ENCODE measurements around the gene C17orf67. TPM values are rescaled to one million over a fixed set of nuclear protein-coding genes. Genes with fewer than 3 reads are reported as not detected.

The C17orf67 gene
- total and polyA plus RNA-seq, 9 of the 15 experiments (the other 6 are each of a cell fraction or from before 2014, with no cell fraction given): 0.07 to 1.7 (median 0.59) TPM

- TF ChIP-seq ZNF830 (CRISPR knock-in tag; IDR thresholded peaks at IDR 0.05): no peak
- no peak for TF ChIP-seq KLF16 (IDR thresholded peaks at IDR 0.05)
- no peak for TF ChIP-seq SP2 (IDR thresholded peaks at IDR 0.05; ENCODE audit: extremely low read depth, low read depth, low read length, poor library complexity, severe bottlenecking)
- TF ChIP-seq ZBTB26 (CRISPR knock-in tag; IDR thresholded peaks at IDR 0.05): no peak
- TF ChIP-seq NCOR1 (IDR thresholded peaks at IDR 0.05): no peak
- no peak for TF ChIP-seq CBFA2T3 (IDR thresholded peaks at IDR 0.05)
- no peak for TF ChIP-seq TEAD2 (tag; IDR thresholded peaks at IDR 0.05)
- no peak for TF ChIP-seq STAT5B (CRISPR knock-in tag; IDR thresholded peaks at IDR 0.05)
- TF ChIP-seq ASH1L (IDR thresholded peaks at IDR 0.05; ENCODE audit: borderline replicate concordance, low read depth, partially characterized antibody): no peak
- TF ChIP-seq TRIM28 (IDR thresholded peaks at IDR 0.05): no peak
- peak; percentile 41; the same call in 1 of the 2 replicates for TF ChIP-seq ADNP (tag; IDR thresholded peaks at IDR 0.05)
- TF ChIP-seq MCM7 (IDR thresholded peaks at IDR 0.05): no peak
- TF ChIP-seq SOX6 (IDR thresholded peaks at IDR 0.05): no peak
- TF ChIP-seq NFATC3 (IDR thresholded peaks at IDR 0.05): no peak
- TF ChIP-seq ZNF311 (CRISPR knock-in tag; IDR thresholded peaks at IDR 0.05): no peak
- no peak for TF ChIP-seq ETS2 (tag; IDR thresholded peaks at IDR 0.05; ENCODE audit: borderline replicate concordance, poor library complexity, severe bottlenecking)
- peak; percentile 87 for TF ChIP-seq BCOR (IDR thresholded peaks at IDR 0.05)
- no peak for TF ChIP-seq ATF3 (IDR thresholded peaks at IDR 0.05)
- TF ChIP-seq ATF3 (CRISPR knock-in tag; conservative IDR thresholded peaks at IDR 0.05): no peak
- TF ChIP-seq SMARCA5 (IDR thresholded peaks at IDR 0.05): 0 out of 2 replicates have a peak, but pooled peaks have one; percentile 68
- no peak for TF ChIP-seq ZNF408 (CRISPR knock-in tag; IDR thresholded peaks at IDR 0.05; ENCODE audit: low read depth)
- TF ChIP-seq MEIS2 (IDR thresholded peaks at IDR 0.05; ENCODE audit: partially characterized antibody): peak; percentile 53
- no peak for TF ChIP-seq NFIX (CRISPR knock-in tag; IDR thresholded peaks at IDR 0.05; ENCODE audit: low read depth)
- TF ChIP-seq MECOM (CRISPR knock-in tag; IDR thresholded peaks at IDR 0.05): no peak
- TF ChIP-seq ILF3 (IDR thresholded peaks at IDR 0.05; ENCODE audit: borderline replicate concordance): no peak
- TF ChIP-seq, protein P1, sequence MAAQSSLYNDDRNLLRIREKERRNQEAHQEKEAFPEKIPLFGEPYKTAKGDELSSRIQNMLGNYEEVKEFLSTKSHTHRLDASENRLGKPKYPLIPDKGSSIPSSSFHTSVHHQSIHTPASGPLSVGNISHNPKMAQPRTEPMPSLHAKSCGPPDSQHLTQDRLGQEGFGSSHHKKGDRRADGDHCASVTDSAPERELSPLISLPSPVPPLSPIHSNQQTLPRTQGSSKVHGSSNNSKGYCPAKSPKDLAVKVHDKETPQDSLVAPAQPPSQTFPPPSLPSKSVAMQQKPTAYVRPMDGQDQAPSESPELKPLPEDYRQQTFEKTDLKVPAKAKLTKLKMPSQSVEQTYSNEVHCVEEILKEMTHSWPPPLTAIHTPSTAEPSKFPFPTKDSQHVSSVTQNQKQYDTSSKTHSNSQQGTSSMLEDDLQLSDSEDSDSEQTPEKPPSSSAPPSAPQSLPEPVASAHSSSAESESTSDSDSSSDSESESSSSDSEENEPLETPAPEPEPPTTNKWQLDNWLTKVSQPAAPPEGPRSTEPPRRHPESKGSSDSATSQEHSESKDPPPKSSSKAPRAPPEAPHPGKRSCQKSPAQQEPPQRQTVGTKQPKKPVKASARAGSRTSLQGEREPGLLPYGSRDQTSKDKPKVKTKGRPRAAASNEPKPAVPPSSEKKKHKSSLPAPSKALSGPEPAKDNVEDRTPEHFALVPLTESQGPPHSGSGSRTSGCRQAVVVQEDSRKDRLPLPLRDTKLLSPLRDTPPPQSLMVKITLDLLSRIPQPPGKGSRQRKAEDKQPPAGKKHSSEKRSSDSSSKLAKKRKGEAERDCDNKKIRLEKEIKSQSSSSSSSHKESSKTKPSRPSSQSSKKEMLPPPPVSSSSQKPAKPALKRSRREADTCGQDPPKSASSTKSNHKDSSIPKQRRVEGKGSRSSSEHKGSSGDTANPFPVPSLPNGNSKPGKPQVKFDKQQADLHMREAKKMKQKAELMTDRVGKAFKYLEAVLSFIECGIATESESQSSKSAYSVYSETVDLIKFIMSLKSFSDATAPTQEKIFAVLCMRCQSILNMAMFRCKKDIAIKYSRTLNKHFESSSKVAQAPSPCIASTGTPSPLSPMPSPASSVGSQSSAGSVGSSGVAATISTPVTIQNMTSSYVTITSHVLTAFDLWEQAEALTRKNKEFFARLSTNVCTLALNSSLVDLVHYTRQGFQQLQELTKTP (IDR thresholded peaks at IDR 0.05; ENCODE audit: low read depth in 1 of 2, partially characterized antibody in 2 of 2): no peak
Observed at GRCh38 chr17:56826611-56827414, 6.9 kb downstream of the C17orf67 start (continued).

Measured in K562 (cell line).